GM21360 (cell line): ENCODE results near the gene CXCL16.
A peak's percentile ranks its signal among the peaks of the same experiment; 100 is the strongest.
"Not testable (repeated sequence)": the region's sequence is repeated elsewhere in the genome, so short reads cannot be mapped to it uniquely, and the experiment has no call there.

Experiments
- ATAC-seq: cut with Tn5 transposase; IDR thresholded peaks from one replicate; pipeline ENCODE4 v1.9.1; 2021; ENCODE audit warnings: mild to moderate bottlenecking, moderate library complexity; ENCODE audit not compliant: unreplicated experiment

Gene CXCL16

GRCh38 chr17:4722678-4723240, 17.0 kb downstream of the CXCL16 start:
- no peak for ATAC-seq

GRCh38 chr17:4721203-4722135, 18.3 kb downstream of the CXCL16 start:
- ATAC-seq: no peak

- ATAC-seq: no peak
Observed at GRCh38 chr17:4720787-4721186, 18.9 kb downstream of the CXCL16 start.

DNA sequence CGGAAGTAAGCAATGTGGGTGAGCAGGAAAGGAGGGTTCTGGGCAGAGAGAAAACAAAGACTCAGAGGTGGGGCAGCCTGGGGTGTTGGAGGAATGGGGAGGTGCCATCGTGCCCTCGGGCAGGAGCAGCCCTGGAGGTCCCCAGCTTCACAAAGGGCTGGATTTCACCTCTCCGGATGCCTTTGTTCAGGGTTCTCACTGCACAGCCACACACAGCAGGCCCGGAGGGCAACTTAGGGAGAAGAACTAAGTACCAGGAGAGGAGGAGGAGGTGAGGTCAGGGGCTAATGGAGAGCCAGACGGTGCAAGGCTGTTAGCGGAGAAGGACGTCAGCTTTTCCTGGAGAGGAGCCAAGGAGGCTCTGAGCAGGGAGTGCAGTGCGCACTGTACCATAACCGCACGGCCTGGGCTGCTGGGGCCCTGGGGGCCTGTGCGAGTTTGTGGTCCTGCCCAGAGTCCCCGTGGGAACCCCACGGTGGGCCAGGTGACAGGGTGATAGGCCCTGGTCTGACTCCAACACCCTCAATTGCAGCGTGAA, 20.0 kb downstream of the CXCL16 start:
- no peak for ATAC-seq

- no peak for ATAC-seq
Observed at GRCh38 chr17:4719146-4719545, 20.6 kb downstream of the CXCL16 start.

DNA sequence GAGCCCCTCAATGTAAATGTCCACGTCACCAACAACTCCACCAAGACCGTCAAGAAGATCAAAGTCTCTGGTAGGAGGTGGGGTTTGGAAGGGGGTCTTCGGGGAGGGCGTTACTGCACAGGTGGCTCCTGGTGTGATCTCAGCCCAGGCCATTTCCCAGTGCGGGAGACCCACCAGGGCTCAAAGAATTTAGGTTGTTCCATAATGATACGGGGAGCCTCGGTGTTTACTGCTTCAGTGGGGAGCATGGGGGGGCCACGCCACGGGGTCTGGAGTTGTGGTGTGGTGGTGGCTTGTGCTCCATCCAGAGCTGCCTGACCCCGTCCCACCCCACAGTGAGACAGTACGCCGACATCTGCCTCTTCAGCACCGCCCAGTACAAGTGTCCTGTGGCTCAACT, 21.5 kb downstream of the CXCL16 start:
- ATAC-seq: no peak

GRCh38 chr17:4717791-4718190, 21.9 kb downstream of the CXCL16 start:
- ATAC-seq: no peak

- no peak for ATAC-seq
Observed at GRCh38 chr17:4716081-4716480, 23.6 kb downstream of the CXCL16 start.

DNA sequence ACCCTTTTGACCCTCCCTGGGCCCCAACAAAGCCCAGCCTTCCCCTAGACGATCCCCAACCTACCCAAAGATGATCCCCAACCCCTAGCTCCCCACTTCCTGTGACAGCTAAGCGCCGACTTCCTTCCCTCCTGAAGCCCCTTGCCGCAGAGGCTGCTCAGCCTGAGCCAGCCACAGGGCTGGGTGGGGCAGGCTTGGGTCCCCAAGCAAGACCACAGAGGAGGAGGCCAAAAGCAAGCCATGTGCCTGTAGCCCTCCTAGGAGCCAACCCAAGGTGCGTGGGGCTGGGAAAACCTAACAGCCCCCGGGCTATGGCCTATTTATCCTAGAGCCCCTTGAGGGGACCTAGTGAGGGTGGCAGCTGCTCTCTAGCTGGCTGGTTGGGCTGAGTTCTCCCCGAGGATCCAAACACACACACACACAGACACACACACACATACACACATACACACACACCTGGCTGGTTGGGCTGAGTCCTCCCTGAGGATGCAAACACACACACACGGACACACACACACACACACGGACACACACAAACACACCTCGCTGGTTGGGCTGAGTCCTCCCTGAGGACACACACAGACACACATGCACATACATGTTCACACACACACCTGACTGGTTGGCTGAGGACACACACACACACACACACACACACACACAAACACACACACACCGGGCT, 24.5 kb downstream of the CXCL16 start:
- ATAC-seq: no peak

- not testable (repeated sequence) for ATAC-seq
Observed at GRCh38 chr17:4714340-4715062, 25.2 kb downstream of the CXCL16 start.

- ATAC-seq: no peak
Observed at GRCh38 chr17:4712526-4712925, 27.2 kb downstream of the CXCL16 start.

- no peak for ATAC-seq
Observed at GRCh38 chr17:4711661-4712181, 28.0 kb downstream of the CXCL16 start.

DNA sequence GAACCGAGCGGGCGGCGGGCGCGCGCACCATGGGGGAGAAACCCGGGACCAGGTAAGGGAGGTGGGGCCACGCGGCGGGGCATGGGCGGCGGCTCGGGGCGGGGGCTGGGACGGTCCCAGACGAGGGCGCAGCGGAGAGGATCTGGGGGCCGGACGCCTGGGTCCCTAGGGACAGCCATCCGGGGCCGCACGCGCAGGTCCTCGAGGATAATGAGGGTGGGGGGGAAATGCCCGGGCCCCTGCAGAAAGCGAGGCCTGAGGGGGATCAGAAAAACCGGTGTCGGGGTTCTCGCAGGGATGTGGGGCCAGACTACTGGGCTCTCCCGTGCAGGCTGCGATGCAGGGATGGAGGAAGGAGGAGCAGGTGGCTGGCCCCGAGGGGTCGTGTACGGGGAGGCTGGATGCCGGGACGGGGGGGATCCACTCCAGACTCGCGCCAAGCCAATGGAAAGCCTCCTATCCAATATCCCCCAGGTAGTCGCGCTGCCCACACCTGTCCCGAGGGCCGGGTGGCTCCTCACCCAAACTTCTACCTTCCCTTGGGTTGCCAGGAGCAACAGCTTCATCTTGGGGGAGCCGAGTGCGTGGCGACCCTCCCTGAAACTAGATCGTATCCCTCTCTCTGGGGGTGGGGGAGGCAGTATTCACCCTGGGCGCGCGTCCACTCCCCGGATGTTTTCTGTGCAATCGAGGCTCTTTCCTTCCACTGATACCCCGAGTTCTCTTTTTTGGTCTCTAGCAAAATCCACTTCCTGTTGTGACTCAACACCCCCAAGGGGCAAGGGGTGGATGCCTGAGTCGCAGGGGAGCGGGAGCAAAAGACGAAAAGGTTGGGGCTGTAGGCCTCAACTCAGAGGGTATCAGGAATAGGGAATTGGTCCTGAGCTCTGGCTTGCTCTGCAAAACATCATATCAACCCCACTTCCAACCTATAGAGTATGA, 28.8 kb downstream of the CXCL16 start:
- peak; percentile 6 for ATAC-seq

GRCh38 chr17:4709794-4710692, 29.7 kb downstream of the CXCL16 start, which contains the start of gene ARRB2:
TSS of gene ARRB2 (plus strand) at chr17:4710632. CDS start at chr17:4710722, 90 bp downstream.
- peak; percentile 69 for ATAC-seq

GRCh38 chr17:4708436-4708835, 31.3 kb downstream of the CXCL16 start:
- no peak for ATAC-seq

DNA sequence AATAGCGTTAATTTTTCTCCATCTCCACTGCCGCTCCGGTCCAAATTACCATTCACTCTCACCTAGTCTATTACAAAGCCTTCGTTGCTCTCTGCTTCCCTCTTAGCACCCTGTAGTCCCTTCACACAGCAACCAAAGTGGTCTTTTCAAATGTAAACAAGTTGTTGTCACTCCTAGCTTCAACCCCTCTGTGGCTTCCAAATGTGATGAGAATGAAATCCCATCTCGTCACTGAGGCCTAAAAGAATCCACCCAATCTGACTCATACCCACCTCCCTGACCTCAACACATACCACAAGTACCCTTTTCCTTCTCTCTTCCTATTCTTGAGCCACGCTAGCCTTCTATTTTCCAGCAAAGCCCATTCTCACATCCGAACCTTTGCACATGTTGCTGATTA, 33.6 kb downstream of the CXCL16 start:
- ATAC-seq: no peak

DNA sequence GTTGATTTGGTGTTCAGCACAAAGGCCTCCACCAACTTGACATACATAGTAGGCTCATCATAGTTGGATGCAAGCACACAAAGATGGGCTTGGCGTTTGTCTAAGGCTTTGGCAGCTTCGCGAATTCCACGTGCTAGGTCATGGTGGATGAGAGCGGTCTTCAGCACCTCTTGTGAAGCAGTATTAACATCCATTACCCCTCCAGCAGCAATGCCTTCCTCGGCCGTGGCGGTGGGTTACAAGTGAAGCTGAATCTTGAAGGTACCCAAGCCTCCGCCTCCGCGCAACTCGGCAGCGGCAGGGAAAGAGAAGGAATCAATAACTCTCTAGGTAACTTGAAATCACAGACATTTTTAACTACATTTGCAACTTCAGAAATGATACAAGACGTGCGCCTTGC, 34.7 kb downstream of the CXCL16 start:
- no peak for ATAC-seq

- not testable (repeated sequence) for ATAC-seq
Observed at GRCh38 chr17:4704574-4704907, 35.2 kb downstream of the CXCL16 start.

DNA sequence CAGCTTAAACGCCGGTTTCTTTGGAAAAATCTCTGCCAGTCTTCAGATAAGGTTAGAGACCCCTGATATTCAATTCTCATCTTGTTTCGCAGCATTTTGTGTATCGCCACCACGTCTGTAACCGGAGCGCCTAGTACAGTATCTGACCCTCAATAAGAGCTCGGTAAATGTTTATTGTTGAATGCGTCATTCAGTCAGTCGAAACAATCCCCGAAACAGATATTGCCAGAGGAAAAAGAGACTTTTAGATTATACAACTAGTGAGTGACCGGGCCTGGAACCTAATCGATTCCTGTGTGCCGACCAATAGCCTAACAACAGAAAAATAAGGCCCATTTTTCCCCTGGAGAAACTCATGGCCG, 36.4 kb downstream of the CXCL16 start:
- no peak for ATAC-seq
